A549 (cell line): ENCODE results near the gene IQCE. TPM values are rescaled to one million over a fixed set of nuclear protein-coding genes. Genes with fewer than 3 reads are reported as not detected.
A peak's percentile ranks its signal among the peaks of the same experiment; 100 is the strongest.

Experiments used
- ATAC-seq, 2 experiments: fragments of 200-7000 bp in 1 of 2; fragments of >200 bp in 1 of 2; cut with Nextera tagmentation in 1 of 2; cut with Tn5 transposase in 1 of 2; 3 replicates each; pipeline versions ENCODE4 v1.8.0 to v1.9.1; 2018 to 2020; ENCODE audit warnings: mild to moderate bottlenecking in 1 of 2, moderate library complexity in 1 of 2
- CTCF ChIA-PET: fragments of 300-600 bp; sonication (Branson Sonifier 250); formaldehyde crosslinking; extraction: SDS; loops from one replicate; lab custom pipeline; 2021; ENCODE audit warnings: antibody characterized with exemption, inconsistent platforms; lab: Yijun Ruan, JAX
- POLR2A ChIA-PET: fragments of 350-600 bp; formaldehyde crosslinking; extraction: SDS; loops from one replicate; lab custom pipeline; 2021; ENCODE audit warnings: antibody characterized with exemption, inconsistent platforms; lab: Yijun Ruan, JAX
- DNase-seq, 2 experiments: peaks; one replicate each; pipeline versions ENCODE4 v3.0.0 to v3.0.0-alpha.2; 2011 to 2016; ENCODE audit warnings: low read depth in 1 of 2, low spot score in 1 of 2
- FAIRE-seq: peaks from 2 replicates; lab custom pipeline; 2011; peaks lifted over from hg19 to GRCh38; lab: Jason Lieb, UNC
- H3K27ac ChIP-seq, 2 experiments: fragments of >200 bp; sonication (Bioruptor Twin); formaldehyde crosslinking; 3 replicates each; pipeline ENCODE4 v1.5.1; 2016 to 2017
- H3K4me1 ChIP-seq: fragments of >200 bp; sonication (Bioruptor Twin); formaldehyde crosslinking; 3 replicates; pipeline ENCODE4 v1.6.1; 2016
- H3K4me2 ChIP-seq: fragments of >200 bp; sonication (Bioruptor Twin); formaldehyde crosslinking; 3 replicates; pipeline ENCODE4 v1.6.1; 2016
- H3K4me3 ChIP-seq: fragments of >200 bp; sonication (Bioruptor Twin); formaldehyde crosslinking; 3 replicates; pipeline ENCODE4 v1.5.1; 2016
- H3K9me3 ChIP-seq: fragments of >200 bp; sonication (Bioruptor Twin); formaldehyde crosslinking; 3 replicates; pipeline ENCODE4 v1.6.1; 2016
- ATOH8 ChIP-seq: fragments of 250-450 bp; sonication (Bioruptor Pico); IDR thresholded peaks from 2 replicates; pipeline ENCODE4 v1.5.0; 2020; ENCODE audit warnings: low read depth, mild to moderate bottlenecking, moderate library complexity
- BHLHE40 ChIP-seq: IDR thresholded peaks from 2 replicates; pipeline ENCODE4 v1.6.1; 2012; ENCODE audit warnings: low read depth, low read length, inconsistent platforms
- CBX2 ChIP-seq: fragments of 200-600 bp; sonication (generic); IDR thresholded peaks from 2 replicates; pipeline ENCODE4 v1.6.1; 2016; ENCODE audit warnings: low read depth, mild to moderate bottlenecking, borderline replicate concordance
- CHD2 ChIP-seq: fragments of 150-350 bp; IDR thresholded peaks from 2 replicates; pipeline ENCODE4 v1.6.1; 2014; ENCODE audit warnings: low read length; ENCODE audit not compliant: partially characterized antibody
- ELK1 ChIP-seq: fragments of 150-350 bp; IDR thresholded peaks from 2 replicates; pipeline ENCODE4 v1.6.1; 2014; ENCODE audit warnings: low read depth, mild to moderate bottlenecking, low read length
- ESRRA ChIP-seq: fragments of 150-350 bp; IDR thresholded peaks from 2 replicates; pipeline ENCODE4 v1.6.1; 2014; ENCODE audit warnings: mild to moderate bottlenecking, low read length, borderline replicate concordance
- FOSL2 ChIP-seq, 2 experiments: fragments of 450-650 bp in 1 of 2; fragments of >200 bp in 1 of 2; sonication (Bioruptor Twin) in 1 of 2; formaldehyde crosslinking; IDR thresholded peaks; 2 replicates each; pipeline versions ENCODE4 v1.5.0 to v1.6.1; 2016 to 2020; ENCODE audit warnings: mild to moderate bottlenecking in 1 of 2, moderate library complexity in 1 of 2
- FOXS1 ChIP-seq: fragments of 250-450 bp; sonication (Bioruptor Pico); IDR thresholded peaks from 2 replicates; pipeline ENCODE4 v1.5.0; 2020; ENCODE audit warnings: mild to moderate bottlenecking, moderate library complexity
- HES2 ChIP-seq: fragments of >200 bp; sonication (Bioruptor Twin); formaldehyde crosslinking; IDR thresholded peaks from 2 replicates; pipeline ENCODE4 v1.6.1; 2016
- HOXA7 ChIP-seq: fragments of 250-450 bp; sonication (Bioruptor Pico); IDR thresholded peaks from 2 replicates; pipeline ENCODE4 v1.5.0; 2020; ENCODE audit warnings: mild to moderate bottlenecking, moderate library complexity
- HOXB13 ChIP-seq: fragments of 250-450 bp; sonication (Bioruptor Pico); IDR thresholded peaks from 2 replicates; pipeline ENCODE4 v1.5.0; 2020; ENCODE audit warnings: low read depth, mild to moderate bottlenecking, moderate library complexity
- HOXB5 ChIP-seq: fragments of 250-450 bp; sonication (Bioruptor Pico); IDR thresholded peaks from 2 replicates; pipeline ENCODE4 v1.5.0; 2020; ENCODE audit warnings: mild to moderate bottlenecking, moderate library complexity
- JUNB ChIP-seq: fragments of >200 bp; sonication (Bioruptor Twin); formaldehyde crosslinking; IDR thresholded peaks from 2 replicates; pipeline ENCODE4 v1.6.1; 2016
- KDM1A ChIP-seq: fragments of 200-600 bp; sonication (generic); IDR thresholded peaks from 2 replicates; pipeline ENCODE4 v1.6.1; 2016; ENCODE audit warnings: low read depth, mild to moderate bottlenecking
- KDM5A ChIP-seq: fragments of 200-600 bp; sonication (generic); IDR thresholded peaks from 2 replicates; pipeline ENCODE4 v1.6.1; 2016; ENCODE audit warnings: antibody characterized with exemption, mild to moderate bottlenecking
- MAFK ChIP-seq: fragments of 450-650 bp; IDR thresholded peaks from 2 replicates; pipeline ENCODE4 v1.6.1; 2014; ENCODE audit not compliant: partially characterized antibody
- MAZ ChIP-seq: fragments of 150-350 bp; IDR thresholded peaks from 2 replicates; pipeline ENCODE4 v1.6.1; 2014; ENCODE audit warnings: antibody characterized with exemption, low read depth, low read length, borderline replicate concordance
- NPAS2 ChIP-seq: fragments of 250-450 bp; sonication (Bioruptor Pico); IDR thresholded peaks from 2 replicates; pipeline ENCODE4 v1.8.0; 2022; ENCODE audit warnings: mild to moderate bottlenecking, moderate library complexity, borderline replicate concordance
- PHF8 ChIP-seq: fragments of 200-600 bp; sonication (generic); IDR thresholded peaks from 2 replicates; pipeline ENCODE4 v1.6.1; 2016; ENCODE audit warnings: low read depth, mild to moderate bottlenecking, antibody characterized with exemption, moderate library complexity, borderline replicate concordance
- POLR2AphosphoS2 ChIP-seq: conservative IDR thresholded peaks from 2 replicates; pipeline ENCODE4 v1.6.1; 2012; ENCODE audit warnings: low read length, improper control_type of control experiment, inconsistent platforms
- RAD21 ChIP-seq, 2 experiments: fragments of >200 bp in 1 of 2; sonication (Bioruptor Twin) in 1 of 2; formaldehyde crosslinking in 1 of 2; IDR thresholded peaks in 1 of 2; conservative IDR thresholded peaks in 1 of 2; 2 replicates in 1 of 2; 3 replicates in 1 of 2; pipeline ENCODE4 v1.6.1; 2012 to 2018; ENCODE audit warnings: inconsistent platforms in 1 of 2
- RNF2 ChIP-seq: fragments of 200-600 bp; sonication (generic); IDR thresholded peaks from 2 replicates; pipeline ENCODE4 v1.6.1; 2016; ENCODE audit warnings: low read depth, mild to moderate bottlenecking, antibody characterized with exemption, moderate library complexity, borderline replicate concordance
- SREBF2 ChIP-seq: fragments of 450-650 bp; IDR thresholded peaks from 2 replicates; pipeline ENCODE4 v1.6.1; 2014; ENCODE audit warnings: mild to moderate bottlenecking, moderate library complexity
- USF2 ChIP-seq: fragments of 450-650 bp; IDR thresholded peaks from 2 replicates; pipeline ENCODE4 v1.6.1; 2014; ENCODE audit warnings: antibody characterized with exemption
- ZC3H11A ChIP-seq: fragments of 450-650 bp; IDR thresholded peaks from 2 replicates; pipeline ENCODE4 v1.6.1; 2014; ENCODE audit warnings: antibody characterized with exemption, mild to moderate bottlenecking
- ZFP36 ChIP-seq: fragments of 450-650 bp; IDR thresholded peaks from 2 replicates; pipeline ENCODE4 v1.6.1; 2014; ENCODE audit warnings: borderline replicate concordance; ENCODE audit not compliant: partially characterized antibody
- ZSCAN20 ChIP-seq: fragments of 250-450 bp; sonication (Bioruptor Pico); IDR thresholded peaks from 2 replicates; pipeline ENCODE4 v1.8.0; 2022; ENCODE audit warnings: mild to moderate bottlenecking, moderate library complexity
- WGBS: methylation state at CpG from one replicate; pipeline ENCODE4 v1.1.6; 2017; ENCODE audit errors: missing lambda C conversion rate; 5-methylcytosine and 5-hydroxymethylcytosine counted together
- polyA plus RNA-seq, 4 experiments: library from polyadenylated mRNA; depleted of rRNA in 3 of 4; stranded (reverse); fragments of >200 nt; fragmentation: RNase III in 1 of 4; extraction: RNeasy Plus Mini Kit Qiagen cat#74134 plus additional on column Dnase treatment in 1 of 4; gene quantifications; 2 replicates in 3 of 4; 3 replicates in 1 of 4; pipeline ENCODE4 v1.2.3, GENCODE V29; 2011 to 2017

Gene IQCE
- polyA plus RNA-seq, 2 of the 4 experiments (the other 2 are of a cell fraction): 10.6 to 13.0 TPM

- POLR2A ChIA-PET: no interaction called here
- ATAC-seq: no peak
- CTCF ChIA-PET: interaction anchor here (1.1 to 1.2 kb wide), 2 partner anchors 40 to 49 kb away, joined by 3 to 4 read pairs; no protein-coding TSS in a partner anchor
- TF ChIP-seq BHLHE40 (no peak), RAD21 (conservative IDR thresholded peaks at IDR 0.05 in 1 of 2, IDR thresholded peaks at IDR 0.05 in 1 of 2) (no peak), HOXB5 (CRISPR knock-in tag) (no peak), MAFK (no peak), SREBF2 (no peak), CBX2 (no peak)
- TF ChIP-seq, all 56 proteins: peak for 0
- Histone ChIP-seq H3K4me3 (no peak overlapping the region), H3K4me1 (peaks cover 50% of the 10 kb centered on the region), H3K9me3 (no peaks in the 10 kb centered on the region), H3K27ac (peak overlapping the region in 1 of 2 experiments; percentile 95; a peak in 3 of 6 replicates), H3K4me2 (no peak overlapping the region; the same call in 2 of the 3 replicates)
- FAIRE-seq (no peak), DNase-seq (no peak)
- WGBS: 86% methylated on average over 17 of the region's 18 CpGs
These were observed 40.9 kb upstream of the IQCE start for GRCh38 chr7:2517678-2518507.

- Histone ChIP-seq H3K4me3 (peak overlapping the region; percentile 55; the same call in 2 of the 3 replicates), H3K27ac (peak overlapping the region; percentile 83 to 95), H3K9me3 (no peaks in the 10 kb centered on the region), H3K4me1 (peaks cover 59% of the 10 kb centered on the region), H3K4me2 (peak overlapping the region; percentile 99)
- CTCF ChIA-PET: no interaction called here
- no peak for FAIRE-seq
- TF ChIP-seq CBX2: no peak
- TF ChIP-seq POLR2AphosphoS2: no peak
- no peak for TF ChIP-seq ZSCAN20 (CRISPR knock-in tag)
- TF ChIP-seq HOXB5 (CRISPR knock-in tag): no peak
- ATAC-seq: no peak
- 91% methylated on average over 38 of the region's 41 CpGs for WGBS
- DNase-seq: no peak
- POLR2A ChIA-PET: no interaction called here
These were observed 40.1 kb upstream of the IQCE start for GRCh38 chr7:2518737-2519118.

- WGBS: 10% methylated on average over 28 of the region's 95 CpGs
- DNase-seq: peak; percentile 92
- no peak for FAIRE-seq
- Histone ChIP-seq H3K9me3 (no peaks in the 10 kb centered on the region), H3K27ac (peak within 1 kb of the TSS; percentile 83 to 95), H3K4me1 (peaks cover 65% of the 10 kb centered on the region), H3K4me2 (peak within 1 kb of the TSS; percentile 99), H3K4me3 (peak within 1 kb of the TSS; percentile 55)
- ChIA-PET POLR2A (no interaction called here), CTCF (no interaction called here)
- ATAC-seq: peak; percentile 64 to 73
- TF ChIP-seq MAZ (no peak), FOXS1 (no peak), CHD2 (no peak), FOSL2 (IDR thresholded peaks at IDR 0.05) (no peak), FOSL2 (CRISPR knock-in tag; IDR thresholded peaks at IDR 0.05) (no peak), ZC3H11A (no peak), ELK1 (no peak), NPAS2 (CRISPR knock-in tag) (no peak), ATOH8 (CRISPR knock-in tag) (no peak), HOXA7 (no peak), RAD21 (conservative IDR thresholded peaks at IDR 0.05 in 1 of 2, IDR thresholded peaks at IDR 0.05 in 1 of 2) (no peak), USF2 (no peak), KDM1A (no peak), RNF2 (no peak), BHLHE40 (0 out of 2 replicates have a peak, but pooled peaks have one; percentile 7), HOXB13 (CRISPR knock-in tag) (no peak), ESRRA (no peak), PHF8 (no peak), HES2 (no peak), ZFP36 (no peak), KDM5A (no peak), JUNB (no peak)
These were observed 39.5 kb upstream of the IQCE start, which contains the start of gene LFNG for GRCh38 chr7:2519119-2519930. Gene LFNG (plus strand): TSS chr7:2519774. CDS start chr7:2519862, 88 bp downstream.
